SK-N-SH treated with all-trans-retinoic acid at 6 μM for 48 hours (cell line): Measurements from ENCODE around the gene CERK.

Experiments used
- ATAC-seq: fragments of 200-7000 bp; cut with Tn5 transposase; 3 replicates; pipeline ENCODE4 v1.9.1; 2020; ENCODE audit warnings: mild to moderate bottlenecking, moderate library complexity
- ARNTL ChIP-seq: fragments of 450-650 bp; formaldehyde crosslinking; IDR thresholded peaks from 2 replicates; pipeline ENCODE4 v1.5.0; 2020; ENCODE audit warnings: low read depth, mild to moderate bottlenecking, moderate library complexity, borderline replicate concordance
- BACH2 ChIP-seq: fragments of 250-450 bp; sonication (Bioruptor Pico); IDR thresholded peaks from 2 replicates; pipeline ENCODE4 v1.9.0; 2021; ENCODE audit warnings: mild to moderate bottlenecking, borderline replicate concordance
- CSDC2 ChIP-seq: fragments of 250-450 bp; sonication (Bioruptor Pico); IDR thresholded peaks from 2 replicates; pipeline ENCODE4 v1.5.0; 2020; ENCODE audit warnings: mild to moderate bottlenecking, moderate library complexity
- ESRRG ChIP-seq: fragments of 250-450 bp; sonication (Bioruptor Pico); IDR thresholded peaks from 2 replicates; pipeline ENCODE4 v1.6.1; 2021; ENCODE audit warnings: mild to moderate bottlenecking
- GLIS3 ChIP-seq: fragments of 250-450 bp; sonication (Bioruptor Pico); IDR thresholded peaks from 2 replicates; pipeline ENCODE4 v1.5.0; 2020; ENCODE audit warnings: mild to moderate bottlenecking, moderate library complexity
- ISL1 ChIP-seq: fragments of 250-450 bp; sonication (Bioruptor Pico); IDR thresholded peaks from 2 replicates; pipeline ENCODE4 v2.1.2; 2022; ENCODE audit warnings: mild to moderate bottlenecking, moderate library complexity
- OSR1 ChIP-seq: fragments of 250-450 bp; sonication (Bioruptor Pico); IDR thresholded peaks from 2 replicates; pipeline ENCODE4 v1.8.0; 2022; ENCODE audit warnings: moderate library complexity, mild to moderate bottlenecking, inconsistent platforms
- PPARA ChIP-seq: fragments of 250-450 bp; sonication (Bioruptor Pico); IDR thresholded peaks from 2 replicates; pipeline ENCODE4 v1.5.0; 2020; ENCODE audit warnings: mild to moderate bottlenecking, borderline replicate concordance
- RARB ChIP-seq: fragments of 250-450 bp; sonication (Bioruptor Pico); IDR thresholded peaks from 2 replicates; pipeline ENCODE4 v1.8.0; 2021; ENCODE audit warnings: mild to moderate bottlenecking, moderate library complexity
- SNAI2 ChIP-seq: fragments of 250-450 bp; sonication (Bioruptor Pico); IDR thresholded peaks from 2 replicates; pipeline ENCODE4 v1.5.0; 2020; ENCODE audit warnings: mild to moderate bottlenecking, moderate library complexity
- TCF4 ChIP-seq: fragments of 250-450 bp; sonication (Bioruptor Pico); IDR thresholded peaks from 2 replicates; pipeline ENCODE4 v1.8.0; 2021; ENCODE audit warnings: mild to moderate bottlenecking, moderate library complexity, borderline replicate concordance
- TOX ChIP-seq: fragments of 250-450 bp; sonication (Bioruptor Pico); IDR thresholded peaks from 2 replicates; pipeline ENCODE4 v1.8.0; 2021; ENCODE audit warnings: mild to moderate bottlenecking, moderate library complexity, borderline replicate concordance
- ZC3H10 ChIP-seq: fragments of 250-450 bp; sonication (Bioruptor Pico); IDR thresholded peaks from 2 replicates; pipeline ENCODE4 v1.5.1; 2021; ENCODE audit warnings: mild to moderate bottlenecking, moderate library complexity
- ZFP3 ChIP-seq: fragments of 250-450 bp; sonication (Bioruptor Pico); IDR thresholded peaks from 2 replicates; pipeline ENCODE4 v1.5.0; 2020; ENCODE audit warnings: mild to moderate bottlenecking, moderate library complexity
- ZFP30 ChIP-seq: fragments of 450-650 bp; formaldehyde crosslinking; IDR thresholded peaks from 2 replicates; pipeline ENCODE4 v1.5.0; 2022; ENCODE audit warnings: mild to moderate bottlenecking, moderate library complexity
- ZNF565 ChIP-seq: fragments of 450-650 bp; formaldehyde crosslinking; conservative IDR thresholded peaks from 2 replicates; pipeline ENCODE4 v1.5.0; 2020; ENCODE audit warnings: low read depth, mild to moderate bottlenecking, moderate library complexity
- ZNF70 ChIP-seq: fragments of 450-650 bp; formaldehyde crosslinking; IDR thresholded peaks from 2 replicates; pipeline ENCODE4 v1.5.0; 2020; ENCODE audit warnings: mild to moderate bottlenecking, moderate library complexity
- ZNF8 ChIP-seq: fragments of 450-650 bp; formaldehyde crosslinking; IDR thresholded peaks from 2 replicates; pipeline ENCODE4 v1.5.0; 2020; ENCODE audit warnings: mild to moderate bottlenecking, moderate library complexity
- TF ChIP-seq, protein P1 (sequence below): fragments of 250-450 bp; sonication (Bioruptor Pico); IDR thresholded peaks from 2 replicates; pipeline ENCODE4 v1.5.1; 2021; ENCODE audit warnings: mild to moderate bottlenecking, moderate library complexity
- TF ChIP-seq, protein P2 (sequence below): fragments of 250-450 bp; sonication (Bioruptor Pico); IDR thresholded peaks from 2 replicates; pipeline ENCODE4 v1.5.1; 2020; ENCODE audit warnings: low read depth, mild to moderate bottlenecking, moderate library complexity
- TF ChIP-seq, protein P3 (sequence below): fragments of 250-450 bp; sonication (Bioruptor Pico); IDR thresholded peaks from 2 replicates; pipeline ENCODE4 v1.8.0; 2021; ENCODE audit warnings: low read depth, mild to moderate bottlenecking, moderate library complexity, borderline replicate concordance
- TF ChIP-seq, protein P4 (sequence below): fragments of 250-450 bp; sonication (Bioruptor Pico); IDR thresholded peaks from 2 replicates; pipeline ENCODE4 v1.8.0; 2020; ENCODE audit warnings: mild to moderate bottlenecking, moderate library complexity, borderline replicate concordance

Gene CERK

DNA sequence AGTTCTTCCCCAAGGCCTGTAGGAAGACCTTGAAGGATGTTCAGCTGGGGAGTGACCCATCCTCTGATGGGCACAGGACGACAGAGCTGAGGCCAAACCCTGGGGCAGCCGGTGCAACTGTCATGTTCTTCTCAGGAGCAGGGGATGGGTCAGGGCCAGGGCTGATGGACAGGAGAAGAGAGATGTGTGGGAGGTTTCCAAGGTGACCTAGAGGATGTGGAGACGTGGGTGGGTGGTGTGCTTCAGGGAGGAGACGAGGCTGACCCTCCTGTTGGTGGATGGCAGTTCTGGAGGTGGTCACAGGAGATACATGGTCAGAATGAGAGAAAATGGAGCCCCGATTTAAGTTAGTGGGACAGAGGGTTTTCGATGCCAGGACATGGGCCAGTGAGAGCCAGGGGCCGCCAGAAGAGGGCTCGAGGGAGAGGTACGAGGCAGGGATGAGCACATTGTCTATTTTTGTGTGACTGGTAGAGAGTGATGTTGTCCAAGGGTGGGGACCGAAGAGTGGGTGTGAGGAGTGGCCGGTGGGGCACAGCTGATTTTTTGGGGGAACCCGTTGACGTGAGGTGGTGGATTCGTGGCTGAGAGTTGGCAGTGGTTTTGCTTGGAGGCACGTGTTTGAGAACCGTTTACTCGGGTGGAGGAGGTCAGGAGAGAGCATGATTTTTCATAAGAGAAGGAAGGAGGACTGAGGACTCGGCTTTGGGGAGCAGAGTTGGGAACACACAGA lies 39.0 kb upstream of the CERK start (continued):
- TF ChIP-seq GLIS3: no peak
- no peak for TF ChIP-seq BACH2
- no peak for TF ChIP-seq OSR1

DNA sequence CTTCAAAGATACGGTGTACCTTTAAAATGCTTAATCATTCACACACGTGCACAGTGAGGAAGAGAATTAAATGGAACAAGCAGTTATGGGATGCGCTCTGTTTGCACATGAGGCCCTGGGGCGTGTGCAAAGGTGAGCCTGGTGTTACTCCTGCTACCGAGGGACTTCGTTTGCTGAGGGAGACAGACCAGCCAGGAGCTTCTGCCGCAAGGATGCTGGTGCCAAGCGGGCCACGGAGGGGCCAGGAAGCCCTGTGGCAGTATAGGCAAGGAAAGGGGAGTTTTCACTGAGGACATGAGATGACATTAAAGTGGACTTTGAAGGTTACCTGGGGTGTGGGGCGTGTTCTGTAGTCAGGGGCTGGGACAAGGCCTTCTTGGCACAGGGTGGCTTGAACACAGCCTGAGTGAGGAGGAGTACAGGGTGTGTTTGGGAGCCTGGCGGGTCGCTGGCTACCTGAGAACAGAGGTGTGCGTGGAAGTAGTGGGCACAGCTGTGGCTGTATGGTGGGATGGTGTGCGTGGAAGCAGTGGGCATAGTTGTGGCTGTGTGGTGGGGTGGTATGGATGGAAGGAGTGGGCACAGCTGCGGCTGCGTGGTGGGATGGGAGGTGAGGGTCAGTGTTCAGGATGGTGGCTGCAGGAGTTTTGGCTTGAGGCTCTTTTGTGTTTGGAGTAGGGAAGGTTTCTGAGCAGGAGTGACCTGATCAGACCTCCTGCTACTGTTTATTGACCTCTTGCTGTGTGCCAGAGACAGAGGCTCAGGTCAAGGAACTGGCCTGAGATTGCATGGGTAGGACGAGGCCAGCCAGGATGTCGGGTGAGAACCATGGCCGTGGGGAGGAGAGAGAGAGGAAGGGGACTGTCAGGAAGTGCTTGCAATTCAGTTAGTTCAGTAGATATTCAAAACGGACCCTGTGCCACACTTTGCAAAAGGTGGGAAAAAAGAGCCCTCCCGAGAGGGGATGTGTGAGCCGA lies 38.1 kb upstream of the CERK start:
- no peak for TF ChIP-seq TOX (CRISPR knock-in tag)
- TF ChIP-seq, protein P1, sequence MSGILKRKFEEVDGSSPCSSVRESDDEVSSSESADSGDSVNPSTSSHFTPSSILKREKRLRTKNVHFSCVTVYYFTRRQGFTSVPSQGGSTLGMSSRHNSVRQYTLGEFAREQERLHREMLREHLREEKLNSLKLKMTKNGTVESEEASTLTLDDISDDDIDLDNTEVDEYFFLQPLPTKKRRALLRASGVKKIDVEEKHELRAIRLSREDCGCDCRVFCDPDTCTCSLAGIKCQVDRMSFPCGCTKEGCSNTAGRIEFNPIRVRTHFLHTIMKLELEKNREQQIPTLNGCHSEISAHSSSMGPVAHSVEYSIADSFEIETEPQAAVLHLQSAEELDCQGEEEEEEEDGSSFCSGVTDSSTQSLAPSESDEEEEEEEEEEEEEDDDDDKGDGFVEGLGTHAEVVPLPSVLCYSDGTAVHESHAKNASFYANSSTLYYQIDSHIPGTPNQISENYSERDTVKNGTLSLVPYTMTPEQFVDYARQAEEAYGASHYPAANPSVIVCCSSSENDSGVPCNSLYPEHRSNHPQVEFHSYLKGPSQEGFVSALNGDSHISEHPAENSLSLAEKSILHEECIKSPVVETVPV (CRISPR knock-in tag): no peak
- TF ChIP-seq, protein P2, sequence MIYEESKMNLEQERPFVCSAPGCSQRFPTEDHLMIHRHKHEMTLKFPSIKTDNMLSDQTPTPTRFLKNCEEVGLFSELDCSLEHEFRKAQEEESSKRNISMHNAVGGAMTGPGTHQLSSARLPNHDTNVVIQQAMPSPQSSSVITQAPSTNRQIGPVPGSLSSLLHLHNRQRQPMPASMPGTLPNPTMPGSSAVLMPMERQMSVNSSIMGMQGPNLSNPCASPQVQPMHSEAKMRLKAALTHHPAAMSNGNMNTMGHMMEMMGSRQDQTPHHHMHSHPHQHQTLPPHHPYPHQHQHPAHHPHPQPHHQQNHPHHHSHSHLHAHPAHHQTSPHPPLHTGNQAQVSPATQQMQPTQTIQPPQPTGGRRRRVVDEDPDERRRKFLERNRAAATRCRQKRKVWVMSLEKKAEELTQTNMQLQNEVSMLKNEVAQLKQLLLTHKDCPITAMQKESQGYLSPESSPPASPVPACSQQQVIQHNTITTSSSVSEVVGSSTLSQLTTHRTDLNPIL (CRISPR knock-in tag): no peak
- TF ChIP-seq, protein P3, sequence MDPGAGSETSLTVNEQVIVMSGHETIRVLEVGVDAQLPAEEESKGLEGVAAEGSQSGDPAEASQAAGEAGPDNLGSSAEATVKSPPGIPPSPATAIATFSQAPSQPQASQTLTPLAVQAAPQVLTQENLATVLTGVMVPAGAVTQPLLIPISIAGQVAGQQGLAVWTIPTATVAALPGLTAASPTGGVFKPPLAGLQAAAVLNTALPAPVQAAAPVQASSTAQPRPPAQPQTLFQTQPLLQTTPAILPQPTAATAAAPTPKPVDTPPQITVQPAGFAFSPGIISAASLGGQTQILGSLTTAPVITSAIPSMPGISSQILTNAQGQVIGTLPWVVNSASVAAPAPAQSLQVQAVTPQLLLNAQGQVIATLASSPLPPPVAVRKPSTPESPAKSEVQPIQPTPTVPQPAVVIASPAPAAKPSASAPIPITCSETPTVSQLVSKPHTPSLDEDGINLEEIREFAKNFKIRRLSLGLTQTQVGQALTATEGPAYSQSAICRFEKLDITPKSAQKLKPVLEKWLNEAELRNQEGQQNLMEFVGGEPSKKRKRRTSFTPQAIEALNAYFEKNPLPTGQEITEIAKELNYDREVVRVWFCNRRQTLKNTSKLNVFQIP: no peak
- no peak for TF ChIP-seq OSR1
- no peak for TF ChIP-seq TCF4 (CRISPR knock-in tag)
- TF ChIP-seq SNAI2 (CRISPR knock-in tag): no peak
- no peak for TF ChIP-seq ZNF565 (CRISPR knock-in tag)
- TF ChIP-seq, protein P4, sequence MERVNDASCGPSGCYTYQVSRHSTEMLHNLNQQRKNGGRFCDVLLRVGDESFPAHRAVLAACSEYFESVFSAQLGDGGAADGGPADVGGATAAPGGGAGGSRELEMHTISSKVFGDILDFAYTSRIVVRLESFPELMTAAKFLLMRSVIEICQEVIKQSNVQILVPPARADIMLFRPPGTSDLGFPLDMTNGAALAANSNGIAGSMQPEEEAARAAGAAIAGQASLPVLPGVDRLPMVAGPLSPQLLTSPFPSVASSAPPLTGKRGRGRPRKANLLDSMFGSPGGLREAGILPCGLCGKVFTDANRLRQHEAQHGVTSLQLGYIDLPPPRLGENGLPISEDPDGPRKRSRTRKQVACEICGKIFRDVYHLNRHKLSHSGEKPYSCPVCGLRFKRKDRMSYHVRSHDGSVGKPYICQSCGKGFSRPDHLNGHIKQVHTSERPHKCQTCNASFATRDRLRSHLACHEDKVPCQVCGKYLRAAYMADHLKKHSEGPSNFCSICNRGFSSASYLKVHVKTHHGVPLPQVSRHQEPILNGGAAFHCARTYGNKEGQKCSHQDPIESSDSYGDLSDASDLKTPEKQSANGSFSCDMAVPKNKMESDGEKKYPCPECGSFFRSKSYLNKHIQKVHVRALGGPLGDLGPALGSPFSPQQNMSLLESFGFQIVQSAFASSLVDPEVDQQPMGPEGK (CRISPR knock-in tag): no peak
- no peak for TF ChIP-seq BACH2
- TF ChIP-seq ARNTL (CRISPR knock-in tag): no peak
- TF ChIP-seq ESRRG (CRISPR knock-in tag): no peak
- TF ChIP-seq PPARA (CRISPR knock-in tag): no peak
- ATAC-seq: no peak

DNA sequence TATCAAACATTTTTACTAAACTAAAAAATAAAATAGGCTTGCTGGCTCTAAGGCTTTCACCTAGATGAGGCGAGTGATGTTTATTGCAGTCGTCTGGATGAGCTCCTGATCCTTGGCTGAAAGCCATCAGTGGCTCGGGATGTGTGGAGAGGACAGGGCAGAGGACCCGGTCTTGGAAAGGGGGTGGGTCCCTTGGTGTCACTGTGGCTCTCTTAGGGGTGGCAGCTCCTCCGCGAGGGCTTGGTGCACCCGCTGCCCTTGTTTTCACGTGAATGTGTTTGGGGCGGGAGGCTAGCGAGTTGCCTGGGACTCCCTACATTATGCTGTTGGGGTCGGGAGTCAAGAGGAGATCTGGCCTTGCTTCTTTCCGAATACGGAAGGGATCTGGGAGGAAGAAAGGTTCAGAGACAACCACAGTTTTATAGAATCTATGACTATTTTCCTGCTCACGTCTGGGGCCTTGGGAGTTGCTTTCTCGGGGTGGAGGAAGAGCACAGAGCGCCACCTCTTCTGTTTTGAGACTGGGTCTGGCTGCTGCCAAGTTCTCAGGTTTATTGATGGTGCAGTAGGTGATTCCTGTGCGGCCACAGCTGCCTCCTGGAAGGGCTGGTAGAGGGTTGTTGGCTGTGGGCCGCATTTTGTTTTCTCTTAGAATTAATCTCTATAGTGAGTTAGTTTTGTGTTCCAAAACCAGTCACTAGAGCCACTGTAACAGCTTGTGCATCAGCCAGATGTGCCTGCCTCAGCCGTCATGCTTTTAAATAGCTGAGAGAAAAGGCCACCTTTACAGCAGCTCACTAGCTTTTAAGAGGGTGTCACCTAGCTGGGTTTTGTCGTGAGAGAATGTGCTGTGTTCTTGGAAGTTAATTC lies 37.2 kb upstream of the CERK start:
- no peak for ATAC-seq
- TF ChIP-seq BACH2 (no peak), PPARA (CRISPR knock-in tag) (no peak), ZNF8 (CRISPR knock-in tag) (no peak), ESRRG (CRISPR knock-in tag) (no peak), TOX (CRISPR knock-in tag) (no peak), ZC3H10 (CRISPR knock-in tag) (no peak), ZNF70 (CRISPR knock-in tag) (no peak), SNAI2 (CRISPR knock-in tag) (no peak), ISL1 (CRISPR knock-in tag) (no peak), TCF4 (CRISPR knock-in tag) (no peak), ZFP30 (CRISPR knock-in tag) (no peak), ZFP3 (CRISPR knock-in tag) (no peak), RARB (CRISPR knock-in tag) (no peak), OSR1 (no peak), ARNTL (CRISPR knock-in tag) (no peak), GLIS3 (no peak), CSDC2 (CRISPR knock-in tag) (no peak)
- TF ChIP-seq, protein P1 (CRISPR knock-in tag): no peak
- TF ChIP-seq, protein P3: no peak
- TF ChIP-seq, protein P4 (CRISPR knock-in tag): no peak
- TF ChIP-seq, all 23 proteins: peak for 0
